GM21526 (cell line): Measurements from ENCODE around the gene DPEP2NB.

Source experiments
- ATAC-seq: cut with Tn5 transposase; IDR thresholded peaks from one replicate; pipeline ENCODE4 v1.9.1; 2021; ENCODE audit warnings: moderate library complexity; ENCODE audit not compliant: unreplicated experiment, low FRiP score

Gene DPEP2NB

GRCh38 chr16:67964477-67965131, 51.1 kb downstream of the DPEP2NB start:
- ATAC-seq, result no peak

- ATAC-seq, result no peak
Observed at GRCh38 chr16:67963662-67964321, 51.9 kb downstream of the DPEP2NB start.
